Progenitor cell of endocrine pancreas (in vitro differentiated cells): ENCODE results near the gene SRPK2. TPM values are rescaled to one million over a fixed set of nuclear protein-coding genes. Genes with fewer than 3 reads are reported as not detected.
"Not testable (repeated sequence)": the region's sequence is repeated elsewhere in the genome, so short reads cannot be mapped to it uniquely, and the experiment has no call there.

Source experiments
- DNase-seq: peaks from one replicate; pipeline ENCODE4 v3.0.0; 2021; ENCODE audit warnings: low spot score; ENCODE audit not compliant: unreplicated experiment
- H3K27ac Mint-ChIP-seq: 2 replicates; pipeline ENCODE4 v1.8.0; 2021; ENCODE audit warnings: mild to moderate bottlenecking, moderate library complexity, mixed read lengths
- H3K27me3 Mint-ChIP-seq: 2 replicates; pipeline ENCODE4 v1.8.0; 2021; ENCODE audit warnings: mixed read lengths
- H3K36me3 Mint-ChIP-seq: 2 replicates; pipeline ENCODE4 v1.8.0; 2022; ENCODE audit warnings: mixed read lengths; ENCODE audit not compliant: insufficient read depth
- H3K4me1 Mint-ChIP-seq: 2 replicates; pipeline ENCODE4 v1.8.0; 2021; ENCODE audit warnings: low read depth, mixed read lengths
- H3K4me3 Mint-ChIP-seq: 2 replicates; pipeline ENCODE4 v1.8.0; 2021; ENCODE audit warnings: low read depth, mild to moderate bottlenecking, moderate library complexity, mixed read lengths
- H3K9me3 Mint-ChIP-seq: 2 replicates; pipeline ENCODE4 v1.8.0; 2021; ENCODE audit warnings: low read depth, mixed read lengths
- CTCF ChIP-seq: fragments of 200-600 bp; sonication (generic); IDR thresholded peaks from one replicate; pipeline ENCODE4 v1.5.0; 2021; ENCODE audit warnings: antibody characterized with exemption, mild to moderate bottlenecking; ENCODE audit not compliant: unreplicated experiment
- total RNA-seq: library from RNA; stranded (reverse); gene quantifications from 2 replicates; pipeline ENCODE4 v1.2.1, GENCODE V29; 2021

The SRPK2 gene
- total RNA-seq, 1 donor from 2014 or later, result 78.8 TPM

- Mint-ChIP-seq H3K27ac (no peak overlapping the region), H3K9me3 (no peaks in the 10 kb centered on the region), H3K4me3 (no peak overlapping the region)
Measured at GRCh38 chr7:105423987-105424386, 35.3 kb upstream of the SRPK2 start.

DNA sequence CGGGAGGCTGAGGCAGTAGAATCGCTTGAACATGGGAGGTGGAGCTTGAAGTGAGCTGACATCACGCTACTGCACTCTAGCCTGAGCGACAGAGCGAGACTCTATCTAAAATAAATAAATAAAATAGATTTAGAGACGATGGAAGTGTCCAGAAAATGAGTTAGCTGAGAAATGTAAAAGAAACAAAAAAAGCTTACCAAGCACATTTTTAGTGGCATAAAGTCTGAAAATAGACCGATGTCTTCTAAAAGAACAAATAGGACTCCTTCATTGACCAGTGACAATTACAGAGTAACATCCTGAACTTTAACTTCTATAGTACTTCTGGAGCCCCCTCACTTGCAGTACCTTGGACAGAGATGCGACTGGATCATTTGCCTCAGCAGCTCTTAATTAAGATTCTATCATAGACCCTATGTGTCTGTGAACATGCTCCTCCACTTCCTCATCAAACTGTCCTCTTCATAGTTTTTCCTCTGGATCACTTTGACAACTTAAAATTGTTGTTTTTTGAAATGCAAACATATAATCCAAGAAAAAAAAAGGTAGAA is 25.2 kb upstream of the SRPK2 start:
- TF ChIP-seq CTCF, result no peak
- DNase-seq, result no peak
- no peaks in the 10 kb centered on the region for H3K9me3 Mint-ChIP-seq
- no peak overlapping the region for H3K4me3 Mint-ChIP-seq
- H3K4me1 Mint-ChIP-seq, result peaks cover 7% of the 10 kb centered on the region
- no peaks in the 10 kb centered on the region for H3K36me3 Mint-ChIP-seq
- H3K27me3 Mint-ChIP-seq, result no peaks in the 10 kb centered on the region
- no peak overlapping the region for H3K27ac Mint-ChIP-seq

More at GRCh38 chr7:105423987-105424386, 35.3 kb upstream of the SRPK2 start:
- no peak for TF ChIP-seq CTCF
- peaks cover 2% of the 10 kb centered on the region for H3K4me1 Mint-ChIP-seq
- H3K27me3 Mint-ChIP-seq, result no peaks in the 10 kb centered on the region
- no peaks in the 10 kb centered on the region for H3K36me3 Mint-ChIP-seq
- no peak for DNase-seq

DNA sequence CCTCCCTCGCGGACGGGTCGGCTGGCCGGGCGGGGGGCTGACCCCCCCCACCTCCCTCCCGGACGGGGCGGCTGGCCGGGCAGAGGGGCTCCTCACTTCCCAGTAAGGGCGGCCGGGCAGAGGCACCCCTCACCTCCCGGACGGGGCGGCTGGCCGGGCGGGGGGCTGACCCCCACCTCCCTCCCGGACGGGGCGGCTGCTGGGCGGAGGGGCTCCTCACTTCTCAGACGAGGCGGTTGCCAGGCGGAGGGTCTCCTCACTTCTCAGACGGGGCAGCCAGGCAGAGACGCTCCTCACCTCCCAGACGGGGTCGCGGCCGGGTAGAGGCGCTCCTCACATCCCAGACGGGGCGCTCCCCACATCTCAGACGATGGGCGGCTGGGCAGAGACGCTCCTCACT is 22.1 kb upstream of the SRPK2 start:
- not testable (repeated sequence) for DNase-seq, H3K4me3 Mint-ChIP-seq, H3K27me3 Mint-ChIP-seq, H3K27ac Mint-ChIP-seq, H3K36me3 Mint-ChIP-seq, H3K4me1 Mint-ChIP-seq, H3K9me3 Mint-ChIP-seq

DNA sequence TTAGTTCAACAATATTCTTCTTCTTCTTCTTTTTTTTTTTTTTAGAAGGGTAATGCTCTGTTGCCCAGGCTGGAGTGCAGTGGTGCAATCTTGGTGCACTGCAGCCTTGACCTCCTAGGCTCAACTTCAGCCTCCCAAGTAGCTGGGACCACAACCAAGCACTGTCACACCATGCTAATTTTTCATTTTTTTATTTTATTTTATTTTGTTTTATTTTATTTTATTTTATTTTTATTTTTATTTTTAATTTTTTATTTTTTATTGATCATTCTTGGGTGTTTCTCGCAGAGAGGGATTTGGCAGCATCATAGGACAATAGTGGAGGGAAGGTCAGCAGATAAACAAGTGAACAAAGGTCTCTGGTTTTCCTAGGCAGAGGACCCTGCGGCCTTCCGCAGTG is 21.1 kb upstream of the SRPK2 start:
- not testable (repeated sequence) for DNase-seq, H3K36me3 Mint-ChIP-seq, H3K9me3 Mint-ChIP-seq, H3K27ac Mint-ChIP-seq, H3K27me3 Mint-ChIP-seq, H3K4me1 Mint-ChIP-seq, H3K4me3 Mint-ChIP-seq

- no peak overlapping the region for H3K4me3 Mint-ChIP-seq
- no peaks in the 10 kb centered on the region for H3K27me3 Mint-ChIP-seq
- H3K9me3 Mint-ChIP-seq, result no peaks in the 10 kb centered on the region
- no peaks in the 10 kb centered on the region for H3K36me3 Mint-ChIP-seq
- no peak for DNase-seq
- TF ChIP-seq CTCF, result no peak
- H3K4me1 Mint-ChIP-seq, result peaks cover 7% of the 10 kb centered on the region
- H3K27ac Mint-ChIP-seq, result no peak overlapping the region
Measured at GRCh38 chr7:105408791-105409410, 20.2 kb upstream of the SRPK2 start.

DNA sequence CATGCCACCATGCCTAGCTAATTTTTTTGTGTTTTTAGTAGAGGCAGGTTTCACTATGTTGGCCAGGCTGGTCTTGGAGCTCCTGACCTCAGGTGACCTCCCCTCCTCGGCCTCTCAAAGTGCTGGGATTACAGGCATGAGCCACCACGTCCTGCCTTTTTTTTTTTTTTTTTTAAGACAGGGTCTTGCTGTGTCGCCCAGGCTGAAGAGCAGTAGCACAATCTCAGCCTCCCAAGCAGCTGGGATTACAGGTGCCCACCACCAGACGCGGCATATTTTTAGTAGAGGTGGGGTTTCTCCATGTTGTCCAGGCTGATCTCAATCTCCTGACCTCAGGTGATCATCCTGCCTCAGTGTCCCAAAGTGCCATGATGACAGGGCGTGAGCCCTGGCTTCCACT is 14.4 kb upstream of the SRPK2 start:
- Mint-ChIP-seq H3K27ac (no peak overlapping the region), H3K27me3 (no peaks in the 10 kb centered on the region), H3K36me3 (no peaks in the 10 kb centered on the region), H3K9me3 (no peaks in the 10 kb centered on the region), H3K4me3 (no peak overlapping the region), H3K4me1 (peaks cover 10% of the 10 kb centered on the region)
- no peak for TF ChIP-seq CTCF
- DNase-seq, result no peak
